ENCODE results near the gene GRIN1. TPM values are rescaled to one million over a fixed set of nuclear protein-coding genes. Genes with fewer than 3 reads are reported as not detected.

The GRIN1 gene
- total and polyA plus RNA-seq, 4 donors, result not detected

- Histone ChIP-seq H3K27ac (ENCODE audit: low read depth in 1 of 2, low read length in 2 of 2) (no peak overlapping the region), H3K4me3 (ENCODE audit: low read length in 2 of 2) (no peak overlapping the region), H3K27me3 (ENCODE audit: control insufficient read depth in 1 of 2, insufficient read depth in 2 of 2, low read length in 1 of 2) (no peaks in the 10 kb centered on the region), H3K36me3 (ENCODE audit: control insufficient read depth in 1 of 2, insufficient read depth in 2 of 2, low read length in 1 of 2) (peaks cover 0 to 6% of the 10 kb centered on the region in 2 donors), H3K4me1 (ENCODE audit: control insufficient read depth in 1 of 2, insufficient read depth in 2 of 2, low read length in 2 of 2) (no peaks in the 10 kb centered on the region), H3K9me3 (ENCODE audit: control insufficient read depth, low read length) (no peaks in the 10 kb centered on the region)
- ATAC-seq (ENCODE audit: low FRiP score), result no peak
- no peak for DNase-seq
- 83 to 85% methylated on average over 27 to 28 of the region's 28 CpGs for WGBS, 2 donors
- intact Hi-C loops (cut with DNase I), result no loop called here
Observed at GRCh38 chr9:137110911-137111787, 27.8 kb upstream of the GRIN1 start.

GRCh38 chr9:137111788-137112563 is 27.0 kb upstream of the GRIN1 start:
- Histone ChIP-seq H3K9me3 (ENCODE audit: control insufficient read depth, low read length) (no peaks in the 10 kb centered on the region), H3K4me1 (ENCODE audit: control insufficient read depth in 1 of 2, insufficient read depth in 2 of 2, low read length in 2 of 2) (no peaks in the 10 kb centered on the region), H3K27me3 (ENCODE audit: control insufficient read depth in 1 of 2, insufficient read depth in 2 of 2, low read length in 1 of 2) (no peaks in the 10 kb centered on the region), H3K4me3 (ENCODE audit: low read length in 2 of 2) (no peak overlapping the region), H3K36me3 (ENCODE audit: control insufficient read depth in 1 of 2, insufficient read depth in 2 of 2, low read length in 1 of 2) (peaks cover 0 to 5% of the 10 kb centered on the region in 2 donors), H3K27ac (ENCODE audit: low read depth in 1 of 2, low read length in 2 of 2) (no peak overlapping the region)
- no peak for ATAC-seq (ENCODE audit: low FRiP score)
- WGBS, 2 donors, result 90 to 92% methylated on average over 30 to 35 of the region's 35 CpGs
- intact Hi-C loops (cut with DNase I), result no loop called here
- no peak for DNase-seq

GRCh38 chr9:137112564-137113384 is 26.2 kb upstream of the GRIN1 start:
- Histone ChIP-seq H3K36me3 (ENCODE audit: control insufficient read depth in 1 of 2, insufficient read depth in 2 of 2, low read length in 1 of 2) (peaks cover 0 to 2% of the 10 kb centered on the region in 2 donors), H3K27ac (ENCODE audit: low read depth in 1 of 2, low read length in 2 of 2) (no peak overlapping the region), H3K4me3 (ENCODE audit: low read length in 2 of 2) (no peak overlapping the region), H3K9me3 (ENCODE audit: control insufficient read depth, low read length) (no peaks in the 10 kb centered on the region), H3K4me1 (ENCODE audit: control insufficient read depth in 1 of 2, insufficient read depth in 2 of 2, low read length in 2 of 2) (no peaks in the 10 kb centered on the region), H3K27me3 (ENCODE audit: control insufficient read depth in 1 of 2, insufficient read depth in 2 of 2, low read length in 1 of 2) (no peaks in the 10 kb centered on the region)
- 96 to 97% methylated on average over 41 to 42 of the region's 42 CpGs for WGBS, 2 donors
- DNase-seq, result no peak
- ATAC-seq (ENCODE audit: low FRiP score), result no peak
- intact Hi-C loops (cut with DNase I), result no loop called here

- Histone ChIP-seq H3K36me3 (ENCODE audit: control insufficient read depth in 1 of 2, insufficient read depth in 2 of 2, low read length in 1 of 2) (no peaks in the 10 kb centered on the region), H3K27me3 (ENCODE audit: control insufficient read depth in 1 of 2, insufficient read depth in 2 of 2, low read length in 1 of 2) (no peaks in the 10 kb centered on the region), H3K27ac (ENCODE audit: low read depth in 1 of 2, low read length in 2 of 2) (no peak overlapping the region), H3K4me3 (ENCODE audit: low read length in 2 of 2) (peak overlapping the region; percentile 66 to 76), H3K9me3 (ENCODE audit: control insufficient read depth, low read length) (no peaks in the 10 kb centered on the region), H3K4me1 (ENCODE audit: control insufficient read depth in 1 of 2, insufficient read depth in 2 of 2, low read length in 2 of 2) (no peaks in the 10 kb centered on the region)
- DNase-seq (no peak), ATAC-seq (ENCODE audit: low FRiP score) (no peak)
- 30 to 53% methylated on average over 27 to 66 of the region's 66 CpGs for WGBS, 2 donors
- intact Hi-C loops (cut with DNase I), result no loop called here
Observed at GRCh38 chr9:137113385-137114159, 25.4 kb upstream of the GRIN1 start.

- 1% methylated on average over 31 to 45 of the region's 45 CpGs for WGBS, 2 donors
Observed at GRCh38 chr9:137114220-137114612, 24.7 kb upstream of the GRIN1 start.

GRCh38 chr9:137114613-137115393 is 24.2 kb upstream of the GRIN1 start, which contains the start of gene DPP7:
Gene DPP7, minus strand, starts transcription at chr9:137114733. Its CDS starts 20 bp downstream, at chr9:137114713.
- H3K27me3 ChIP-seq (ENCODE audit: control insufficient read depth in 1 of 2, insufficient read depth in 2 of 2, low read length in 1 of 2), result no peaks in the 10 kb centered on the region
- WGBS, 2 donors, result 7 to 8% methylated on average over 54 to 70 of the region's 70 CpGs
- H3K36me3 ChIP-seq (ENCODE audit: control insufficient read depth in 1 of 2, insufficient read depth in 2 of 2, low read length in 1 of 2), result no peaks in the 10 kb centered on the region
- no peak within 1 kb of the TSS for H3K27ac ChIP-seq (ENCODE audit: low read depth in 1 of 2, low read length in 2 of 2)
- H3K4me3 ChIP-seq (ENCODE audit: low read length in 2 of 2), result peak within 1 kb of the TSS; percentile 66 to 76
- ATAC-seq (ENCODE audit: low FRiP score) (peak; percentile 88), DNase-seq (peak; percentile 87 to 92)
- intact Hi-C loops (cut with DNase I), result no loop called here
- H3K4me1 ChIP-seq (ENCODE audit: control insufficient read depth in 1 of 2, insufficient read depth in 2 of 2, low read length in 2 of 2), result no peaks in the 10 kb centered on the region
- H3K9me3 ChIP-seq (ENCODE audit: control insufficient read depth, low read length), result no peaks in the 10 kb centered on the region

More at GRCh38 chr9:137114220-137114612, 24.7 kb upstream of the GRIN1 start:
- ATAC-seq (ENCODE audit: low FRiP score) (no peak), DNase-seq (no peak)
- H3K27ac ChIP-seq (ENCODE audit: low read depth in 1 of 2, low read length in 2 of 2), result no peak overlapping the region
- H3K36me3 ChIP-seq (ENCODE audit: control insufficient read depth in 1 of 2, insufficient read depth in 2 of 2, low read length in 1 of 2), result no peaks in the 10 kb centered on the region
- H3K9me3 ChIP-seq (ENCODE audit: control insufficient read depth, low read length), result no peaks in the 10 kb centered on the region
- H3K27me3 ChIP-seq (ENCODE audit: control insufficient read depth in 1 of 2, insufficient read depth in 2 of 2, low read length in 1 of 2), result no peaks in the 10 kb centered on the region
- peak overlapping the region; percentile 66 to 76 for H3K4me3 ChIP-seq (ENCODE audit: low read length in 2 of 2)
- intact Hi-C loops (cut with DNase I), result no loop called here
- H3K4me1 ChIP-seq (ENCODE audit: control insufficient read depth in 1 of 2, insufficient read depth in 2 of 2, low read length in 2 of 2), result no peaks in the 10 kb centered on the region

GRCh38 chr9:137115394-137116026 is 23.4 kb upstream of the GRIN1 start:
- no peak for ATAC-seq (ENCODE audit: low FRiP score)
- H3K4me1 ChIP-seq (ENCODE audit: control insufficient read depth in 1 of 2, insufficient read depth in 2 of 2, low read length in 2 of 2), result no peaks in the 10 kb centered on the region
- intact Hi-C loops (cut with DNase I), result no loop called here
- H3K9me3 ChIP-seq (ENCODE audit: control insufficient read depth, low read length), result no peaks in the 10 kb centered on the region
- H3K4me3 ChIP-seq (ENCODE audit: low read length in 2 of 2), result no peak overlapping the region
- no peak for DNase-seq
- H3K36me3 ChIP-seq (ENCODE audit: control insufficient read depth in 1 of 2, insufficient read depth in 2 of 2, low read length in 1 of 2), result no peaks in the 10 kb centered on the region
- no peak overlapping the region for H3K27ac ChIP-seq (ENCODE audit: low read depth in 1 of 2, low read length in 2 of 2)
- no peaks in the 10 kb centered on the region for H3K27me3 ChIP-seq (ENCODE audit: control insufficient read depth in 1 of 2, insufficient read depth in 2 of 2, low read length in 1 of 2)
- 67 to 71% methylated on average over 20 to 21 of the region's 21 CpGs for WGBS, 2 donors
